ENCODE measurements around the gene PIK3CB. TPM values are rescaled to one million over a fixed set of nuclear protein-coding genes. Genes with fewer than 3 reads are reported as not detected.

The PIK3CB gene
- total RNA-seq, result 22.2 and 77.6 TPM in 2 replicates

- peak; percentile 56 for DNase-seq (ENCODE audit: low read depth)
These were observed at the start of gene PIK3CB for GRCh38 chr3:138834596-138835396. Gene PIK3CB, minus strand, starts transcription at chr3:138834928. Its CDS starts 75,585 bp downstream, at chr3:138759343.

GRCh38 chr3:138881233-138881632 lies 46.5 kb upstream of the PIK3CB start:
- no peak for DNase-seq (ENCODE audit: low read depth)

- no peak for DNase-seq (ENCODE audit: low read depth)
These were observed 45.0 kb upstream of the PIK3CB start for GRCh38 chr3:138879541-138880380.

GRCh38 chr3:138877226-138877625 lies 42.5 kb upstream of the PIK3CB start:
- DNase-seq (ENCODE audit: low read depth), result no peak

- DNase-seq (ENCODE audit: low read depth), result no peak
These were observed 41.3 kb upstream of the PIK3CB start for GRCh38 chr3:138875754-138876664.

- no peak for DNase-seq (ENCODE audit: low read depth)
These were observed 40.5 kb upstream of the PIK3CB start for GRCh38 chr3:138875096-138875753.

- no peak for DNase-seq (ENCODE audit: low read depth)
These were observed 38.9 kb upstream of the PIK3CB start for GRCh38 chr3:138873471-138874278.

- DNase-seq (ENCODE audit: low read depth), result no peak
These were observed 37.9 kb upstream of the PIK3CB start for GRCh38 chr3:138872632-138873031.

- DNase-seq (ENCODE audit: low read depth), result peak; percentile 41
These were observed 33.3 kb upstream of the PIK3CB start for GRCh38 chr3:138867996-138868395.

- DNase-seq (ENCODE audit: low read depth), result no peak
These were observed 29.0 kb upstream of the PIK3CB start for GRCh38 chr3:138863776-138864113.

GRCh38 chr3:138862924-138863775 lies 28.4 kb upstream of the PIK3CB start:
- DNase-seq (ENCODE audit: low read depth), result peak; percentile 89

- peak; percentile 25 for DNase-seq (ENCODE audit: low read depth)
These were observed 27.8 kb upstream of the PIK3CB start for GRCh38 chr3:138862531-138862923.

GRCh38 chr3:138861798-138862197 lies 27.1 kb upstream of the PIK3CB start:
- peak; percentile 56 for DNase-seq (ENCODE audit: low read depth)

- no peak for DNase-seq (ENCODE audit: low read depth)
These were observed 22.1 kb upstream of the PIK3CB start for GRCh38 chr3:138856799-138857198.

- no peak for DNase-seq (ENCODE audit: low read depth)
These were observed 20.2 kb upstream of the PIK3CB start for GRCh38 chr3:138854940-138855339.

- no peak for DNase-seq (ENCODE audit: low read depth)
These were observed 19.5 kb upstream of the PIK3CB start for GRCh38 chr3:138854204-138854603.

- DNase-seq (ENCODE audit: low read depth), result peak; percentile 64
These were observed 15.4 kb upstream of the PIK3CB start for GRCh38 chr3:138850151-138850550.

- peak; percentile 66 for DNase-seq (ENCODE audit: low read depth)
These were observed 14.7 kb upstream of the PIK3CB start for GRCh38 chr3:138849222-138849940.

GRCh38 chr3:138848696-138849095 lies 14.0 kb upstream of the PIK3CB start:
- no peak for DNase-seq (ENCODE audit: low read depth)
